GM18517 (cell line): ENCODE results near the gene OR6B1.
A peak's percentile ranks its signal among the peaks of the same experiment; 100 is the strongest.

ENCODE experiments used
- ATAC-seq: cut with Tn5 transposase; IDR thresholded peaks from one replicate; pipeline ENCODE4 v1.9.1; 2021; ENCODE audit warnings: mild to moderate bottlenecking, moderate library complexity; ENCODE audit not compliant: unreplicated experiment

OR6B1 gene

DNA sequence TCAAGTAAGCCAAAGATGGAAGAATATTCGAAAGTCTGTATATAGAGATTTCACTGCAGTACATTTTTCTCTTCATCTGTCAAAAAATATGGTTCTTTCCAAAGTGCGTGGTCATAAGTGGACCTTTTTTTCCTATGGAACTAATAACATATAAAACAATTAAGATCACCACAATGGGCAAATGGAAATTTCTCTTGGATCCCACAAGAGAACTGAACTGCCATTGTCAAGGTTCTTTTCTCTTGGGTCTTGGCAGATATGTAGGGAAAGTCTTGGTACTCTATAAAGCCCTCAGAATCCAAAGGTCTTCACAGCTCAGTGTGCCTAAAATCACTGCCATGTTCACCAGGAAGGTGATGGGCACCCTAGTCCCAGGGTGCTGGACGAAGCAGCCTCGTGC lies at the start of gene OR6B1:
OR6B1 (plus strand) TSS at position 301 of the 400 bp plus-strand sequence. CDS start 3,677 bp downstream, outside the sequence.
- no peak for ATAC-seq

DNA sequence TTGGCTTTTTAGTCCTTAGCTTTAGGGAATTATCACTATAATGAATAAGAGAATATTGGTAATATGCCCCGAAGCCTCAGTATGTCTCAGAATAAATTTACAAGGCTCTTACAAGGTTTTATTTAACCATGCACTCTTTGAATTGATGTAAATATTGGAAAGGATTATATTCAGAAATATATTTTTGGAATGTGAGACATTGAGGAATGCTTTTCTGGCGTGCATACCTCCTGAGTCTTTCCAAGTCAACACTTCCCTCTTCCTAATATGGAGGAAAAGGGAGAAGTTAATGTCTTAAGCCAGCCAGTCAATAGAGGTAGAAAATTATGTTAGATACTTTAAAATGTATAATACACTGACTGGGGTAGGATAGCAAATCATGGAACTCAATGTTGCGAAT lies 46.7 kb upstream of the OR6B1 start:
- ATAC-seq: no peak

- no peak for ATAC-seq
Measured at GRCh38 chr7:143954135-143954534, 46.0 kb upstream of the OR6B1 start.

DNA sequence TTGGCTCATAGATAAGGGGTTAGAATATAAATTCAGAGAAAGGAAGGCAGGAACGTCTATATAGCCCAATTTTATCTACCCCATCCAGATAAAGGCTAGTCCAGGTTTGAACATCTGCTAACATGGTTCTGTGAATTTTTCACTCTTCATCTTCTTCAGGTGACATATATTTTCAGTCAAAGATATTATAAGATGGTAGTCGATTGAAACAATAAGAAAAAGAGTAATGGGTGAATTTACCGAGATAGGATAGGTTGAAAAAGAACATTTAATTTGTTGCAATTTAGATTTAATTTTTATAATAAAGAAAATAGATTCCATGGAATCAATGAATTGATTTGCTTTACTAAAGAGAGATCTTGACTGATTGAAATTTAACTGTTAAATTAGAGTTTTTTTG lies 45.6 kb upstream of the OR6B1 start, which contains the start of gene OR2F1:
OR2F1 (plus strand) TSS at position 301 of the 400 bp plus-strand sequence. CDS start 5,127 bp downstream, outside the sequence.
- no peak for ATAC-seq

DNA sequence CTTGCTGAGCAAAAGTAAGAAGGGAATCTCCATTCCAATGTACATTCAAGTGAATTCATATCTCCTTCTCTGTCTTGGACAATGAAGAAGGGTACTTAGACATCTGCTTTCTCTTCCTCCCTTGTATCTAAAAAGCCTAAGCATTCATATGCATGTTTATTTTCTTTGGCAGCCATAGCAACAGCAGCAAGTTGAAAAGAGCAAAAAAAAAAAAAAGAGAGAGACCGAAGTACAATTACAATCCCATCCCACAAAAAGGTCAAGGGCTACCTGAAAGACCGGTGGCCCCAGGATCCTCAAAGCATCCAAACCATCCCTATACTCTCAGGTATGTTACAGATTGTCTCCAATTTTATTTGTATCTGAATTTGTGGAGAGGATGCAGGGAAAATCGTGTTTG lies 41.3 kb upstream of the OR6B1 start:
- no peak for ATAC-seq

DNA sequence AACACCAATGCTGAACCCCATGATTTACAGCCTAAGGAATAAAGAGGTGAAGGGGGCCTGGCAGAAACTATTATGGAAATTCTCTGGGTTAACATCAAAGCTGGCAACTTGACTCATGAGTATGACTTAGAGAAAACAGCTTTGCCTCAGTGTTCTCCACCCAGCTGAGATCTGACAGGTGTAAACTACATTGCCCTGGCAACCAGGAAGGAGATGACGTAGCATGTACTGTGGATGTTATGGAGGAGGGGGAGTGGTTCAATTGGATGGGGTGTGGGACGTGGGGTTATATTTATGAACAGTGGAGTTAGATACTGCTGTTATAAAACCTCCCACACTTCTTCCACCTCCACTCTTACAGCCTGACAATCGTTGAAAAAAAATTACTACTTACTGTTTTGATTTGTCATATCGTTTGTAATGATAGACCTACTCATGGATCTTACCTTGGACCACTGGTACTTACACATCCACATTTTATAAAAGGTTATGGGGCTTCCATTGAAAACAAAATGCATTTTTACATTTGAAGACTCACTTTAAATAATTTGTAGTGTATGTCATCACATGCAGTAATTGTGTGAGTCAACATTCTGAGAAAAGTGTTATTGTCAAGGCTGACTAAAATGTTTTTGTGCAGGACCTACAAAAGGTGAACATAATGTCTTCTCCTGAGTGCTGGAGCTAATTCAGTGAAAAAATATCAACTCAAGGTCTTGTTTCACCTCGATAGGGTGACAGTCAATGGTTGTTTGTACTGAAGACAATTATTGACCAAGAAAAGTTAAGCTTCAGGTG lies 39.1 kb upstream of the OR6B1 start:
- no peak for ATAC-seq

DNA sequence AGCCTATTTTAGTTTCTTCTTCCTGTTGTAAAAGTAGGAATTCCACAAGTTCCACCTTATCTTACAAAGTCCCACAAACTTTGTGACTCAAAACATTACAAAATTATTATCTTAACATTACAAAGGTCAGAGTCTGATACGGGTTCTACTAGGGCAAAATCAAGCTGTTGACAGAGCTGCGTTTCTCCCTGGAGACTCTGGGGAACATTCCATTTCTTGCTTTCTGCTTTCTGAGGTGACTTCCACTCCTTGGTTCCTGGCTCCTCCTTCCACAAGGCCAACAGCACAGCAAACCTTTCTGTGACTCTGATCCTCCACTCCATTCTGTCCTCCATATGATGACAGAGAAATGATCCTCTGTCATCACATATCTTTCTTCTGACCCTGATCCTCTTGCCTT lies 34.8 kb upstream of the OR6B1 start:
- ATAC-seq: no peak

GRCh38 chr7:143967398-143967797 lies 32.7 kb upstream of the OR6B1 start:
- no peak for ATAC-seq

GRCh38 chr7:143973870-143974416 lies 26.2 kb upstream of the OR6B1 start:
- ATAC-seq: no peak

GRCh38 chr7:143974459-143974858 lies 25.7 kb upstream of the OR6B1 start:
- ATAC-seq: no peak

GRCh38 chr7:143975617-143976016 lies 24.5 kb upstream of the OR6B1 start:
- no peak for ATAC-seq

- no peak for ATAC-seq
Measured at GRCh38 chr7:143978585-143978984, 21.5 kb upstream of the OR6B1 start.

GRCh38 chr7:143979359-143979758 lies 20.8 kb upstream of the OR6B1 start:
- ATAC-seq: no peak

DNA sequence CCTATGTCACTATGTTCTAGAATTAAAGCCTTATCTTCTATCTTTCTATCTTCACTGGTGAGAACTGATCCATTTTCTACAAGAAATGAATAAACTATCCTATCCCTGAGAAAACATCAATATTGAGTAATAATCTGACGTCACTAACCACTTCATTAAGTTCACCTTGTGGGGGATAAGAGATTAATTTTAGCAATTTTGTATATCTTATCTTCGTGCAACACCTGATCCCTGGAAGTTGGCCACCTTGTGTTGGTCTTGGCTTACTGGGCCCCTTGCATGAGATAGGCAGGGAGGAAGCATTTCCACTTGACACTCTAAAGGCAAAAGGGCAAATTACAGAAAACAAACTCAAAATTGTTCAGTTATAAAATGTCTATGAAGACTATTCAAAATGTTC lies 20.1 kb upstream of the OR6B1 start:
- ATAC-seq: no peak

DNA sequence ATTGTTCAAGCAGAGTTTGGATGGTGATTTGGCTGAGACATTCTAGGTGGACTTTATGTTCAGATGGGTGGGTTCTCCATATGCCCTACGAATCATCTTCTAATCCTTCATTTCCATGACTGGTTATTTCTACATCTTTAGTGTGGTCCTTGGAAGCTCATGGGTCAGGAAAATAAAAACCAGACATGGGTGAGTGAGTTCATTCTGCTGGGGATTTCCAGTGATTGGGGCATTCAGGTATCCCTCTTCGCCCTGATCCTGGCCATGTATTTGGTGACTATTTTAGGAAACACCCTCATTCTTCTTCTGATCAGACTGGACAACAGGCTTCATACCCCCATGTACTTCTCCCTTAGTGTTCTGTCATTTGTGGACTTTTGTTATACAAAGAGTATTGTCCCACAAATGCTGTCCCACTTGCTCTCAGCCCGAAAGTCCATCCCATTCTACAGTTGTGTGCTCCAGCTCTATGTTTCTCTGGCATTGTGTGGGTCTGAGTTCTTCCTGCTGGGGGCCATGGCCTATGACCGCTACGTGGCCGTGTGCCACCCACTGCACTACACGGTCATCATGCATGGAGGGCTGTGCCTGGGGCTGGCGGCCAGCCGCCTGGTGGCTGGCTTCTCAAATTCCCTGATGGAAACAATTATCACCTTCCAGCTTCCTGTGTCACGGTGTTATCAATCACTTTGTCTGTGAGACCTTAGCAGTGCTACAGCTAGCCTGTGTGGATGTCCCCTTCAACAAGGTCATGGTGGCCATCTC lies 19.2 kb upstream of the OR6B1 start:
- no peak for ATAC-seq

DNA sequence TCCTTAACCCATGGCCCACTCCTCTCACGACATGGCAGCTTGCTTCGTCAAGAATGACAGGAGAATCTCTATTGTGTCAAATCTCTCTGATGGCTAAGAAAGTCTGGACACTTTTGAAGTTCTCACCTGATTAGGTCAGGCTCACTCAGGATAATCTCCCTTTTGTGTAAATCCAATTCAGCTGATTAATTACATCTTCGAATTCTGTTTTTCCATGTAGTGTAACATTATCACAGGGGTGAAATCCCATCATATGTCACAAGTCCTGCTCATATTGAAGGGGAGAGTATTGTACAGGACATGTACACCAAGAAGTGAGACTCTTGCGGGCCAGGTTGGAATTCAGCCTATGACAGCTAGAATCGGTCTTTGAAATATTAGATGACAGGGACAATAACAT lies 16.2 kb upstream of the OR6B1 start:
- no peak for ATAC-seq

DNA sequence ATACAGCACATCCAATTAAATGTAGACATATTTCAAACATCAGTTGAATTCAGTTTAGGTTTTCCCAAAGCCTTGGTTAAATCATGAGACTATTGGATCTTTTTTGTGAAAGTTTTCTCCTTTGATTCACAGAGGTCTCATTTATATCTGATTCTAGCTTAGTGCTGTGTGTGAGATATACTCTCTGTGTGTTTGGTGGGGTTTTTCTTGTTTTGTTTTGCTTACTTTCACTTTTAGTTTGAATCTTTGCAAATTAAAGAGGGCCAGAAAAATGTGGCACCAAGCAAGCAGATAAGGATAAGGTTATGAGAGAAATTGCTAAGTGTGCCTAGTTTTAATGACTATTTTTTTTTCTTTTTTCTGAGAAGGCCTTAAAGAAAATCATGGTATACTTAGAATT lies 12.6 kb upstream of the OR6B1 start:
- peak; percentile 57 for ATAC-seq

DNA sequence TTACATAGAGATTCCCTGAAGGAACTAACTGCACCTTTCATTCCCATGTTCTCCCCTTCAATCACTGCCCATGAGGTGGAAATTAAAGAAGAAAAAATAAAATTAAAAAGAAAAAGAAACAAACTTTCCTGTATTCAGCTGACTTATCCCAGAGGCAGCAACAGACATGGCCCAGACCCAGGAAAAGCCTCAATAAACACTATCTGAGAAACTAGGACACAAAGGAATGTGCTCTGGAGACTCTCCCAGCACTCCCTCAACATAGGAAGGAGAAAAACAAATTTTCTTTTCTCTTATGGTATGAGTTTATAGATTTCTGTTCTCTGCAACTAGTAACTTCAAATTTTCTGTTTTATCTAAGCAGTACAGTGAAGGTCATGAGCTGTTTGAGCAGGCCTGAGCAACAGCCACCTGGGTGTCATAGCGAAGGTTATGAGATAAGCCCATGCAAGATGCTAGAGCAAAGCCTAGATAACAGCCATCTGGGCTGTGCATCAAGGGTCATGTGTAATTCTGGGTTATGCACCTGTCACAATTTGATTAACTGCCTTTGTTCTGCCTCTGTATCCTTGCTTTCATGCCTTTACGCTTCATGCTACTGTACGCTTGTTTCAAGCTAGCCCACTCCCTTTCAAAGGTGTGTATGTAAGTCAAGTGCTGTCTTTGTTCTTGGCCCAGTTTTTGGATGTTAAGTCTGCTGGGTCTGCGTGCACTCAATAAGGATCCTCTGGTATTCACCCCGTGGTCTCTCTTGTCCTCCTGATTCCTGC lies 11.0 kb upstream of the OR6B1 start:
- ATAC-seq: no peak

DNA sequence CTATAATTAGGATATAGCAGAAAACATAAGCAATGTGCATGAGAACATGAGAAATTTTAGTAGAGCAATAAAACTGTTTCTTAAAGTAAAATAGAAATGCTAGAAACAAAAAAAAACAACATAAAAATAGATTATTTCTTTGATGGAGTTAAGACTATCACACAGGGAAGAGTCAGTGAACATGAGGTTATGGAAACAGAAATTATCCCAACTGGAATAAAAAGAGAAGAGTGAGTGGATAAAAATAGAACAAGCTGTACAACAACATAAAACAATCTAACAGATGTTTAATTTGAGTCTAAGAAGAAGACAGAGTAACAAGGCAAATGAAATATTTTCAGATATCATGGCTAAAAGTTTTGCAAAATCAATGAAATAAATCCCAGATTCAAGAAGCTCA lies 7.5 kb upstream of the OR6B1 start:
- ATAC-seq: no peak

GRCh38 chr7:143993924-143994323 lies 6.2 kb upstream of the OR6B1 start:
- no peak for ATAC-seq

GRCh38 chr7:144001543-144001942 lies 1.4 kb downstream of the OR6B1 start:
- ATAC-seq: no peak
